ENCODE data around the gene ITGB1.

GRCh38 chr10:32878646-32879045 lies 79.4 kb downstream of the ITGB1 start:
- TF ChIP-seq CTCF (IDR thresholded peaks at IDR 0.05) (no peak), POLR2AphosphoS5 (IDR thresholded peaks at IDR 0.05) (no peak)

All from breast epithelium (tissue), 3 donors.